Measurements from ENCODE around the gene SLC39A6.
"Not testable (repeated sequence)": the region's sequence is repeated elsewhere in the genome, so short reads cannot be mapped to it uniquely, and the experiment has no call there.

SLC39A6 gene

DNA sequence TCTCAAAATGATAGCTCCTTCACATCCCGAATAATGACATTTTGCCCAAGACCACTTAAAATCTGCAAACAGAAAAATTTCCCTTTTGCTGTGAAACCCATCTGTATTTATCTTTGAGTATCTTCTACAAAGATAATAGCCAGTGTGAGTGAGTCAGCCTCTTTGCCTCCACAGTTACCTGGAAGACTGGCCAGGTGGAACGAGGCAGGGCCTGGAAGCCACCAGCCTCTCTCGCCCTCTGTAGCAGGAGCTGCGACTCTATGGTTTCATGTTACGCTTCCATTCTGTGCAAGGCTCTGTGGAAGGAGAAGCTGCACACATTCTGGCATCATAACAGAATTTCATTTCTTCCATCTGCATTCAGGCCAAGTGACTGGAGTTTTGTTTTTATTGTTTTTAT is 10.1 kb upstream of the SLC39A6 start:
- DNase-seq (ENCODE audit: low read depth): no peak

GRCh38 chr18:36135264-36135663 is 6.1 kb upstream of the SLC39A6 start:
- no peak for DNase-seq (ENCODE audit: low read depth)

DNA sequence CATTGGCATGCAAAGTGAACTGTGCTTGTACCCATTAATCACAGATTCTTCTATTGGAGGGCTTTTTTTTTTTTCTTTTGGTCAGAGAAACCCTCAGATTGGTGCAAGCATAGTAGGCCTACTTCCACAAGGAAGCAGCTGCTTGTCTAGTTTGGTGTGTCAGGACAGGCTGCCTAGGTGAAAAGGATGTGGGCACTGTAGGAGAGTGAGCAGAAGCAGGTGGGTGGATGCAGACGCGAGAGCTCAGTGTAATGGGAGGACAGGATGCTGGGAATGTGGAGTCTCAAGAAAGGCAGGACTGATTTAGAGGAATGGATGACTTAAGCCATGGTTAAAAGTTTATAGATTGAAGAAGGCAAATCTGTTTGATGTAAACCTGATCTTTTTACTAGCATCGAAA is 3.6 kb upstream of the SLC39A6 start:
- no peak for DNase-seq (ENCODE audit: low read depth)

- no peak for DNase-seq (ENCODE audit: low read depth)
These were observed 2.7 kb upstream of the SLC39A6 start for GRCh38 chr18:36131692-36132483.

GRCh38 chr18:36130883-36131653 is 1.9 kb upstream of the SLC39A6 start:
- DNase-seq (ENCODE audit: low read depth): no peak

DNA sequence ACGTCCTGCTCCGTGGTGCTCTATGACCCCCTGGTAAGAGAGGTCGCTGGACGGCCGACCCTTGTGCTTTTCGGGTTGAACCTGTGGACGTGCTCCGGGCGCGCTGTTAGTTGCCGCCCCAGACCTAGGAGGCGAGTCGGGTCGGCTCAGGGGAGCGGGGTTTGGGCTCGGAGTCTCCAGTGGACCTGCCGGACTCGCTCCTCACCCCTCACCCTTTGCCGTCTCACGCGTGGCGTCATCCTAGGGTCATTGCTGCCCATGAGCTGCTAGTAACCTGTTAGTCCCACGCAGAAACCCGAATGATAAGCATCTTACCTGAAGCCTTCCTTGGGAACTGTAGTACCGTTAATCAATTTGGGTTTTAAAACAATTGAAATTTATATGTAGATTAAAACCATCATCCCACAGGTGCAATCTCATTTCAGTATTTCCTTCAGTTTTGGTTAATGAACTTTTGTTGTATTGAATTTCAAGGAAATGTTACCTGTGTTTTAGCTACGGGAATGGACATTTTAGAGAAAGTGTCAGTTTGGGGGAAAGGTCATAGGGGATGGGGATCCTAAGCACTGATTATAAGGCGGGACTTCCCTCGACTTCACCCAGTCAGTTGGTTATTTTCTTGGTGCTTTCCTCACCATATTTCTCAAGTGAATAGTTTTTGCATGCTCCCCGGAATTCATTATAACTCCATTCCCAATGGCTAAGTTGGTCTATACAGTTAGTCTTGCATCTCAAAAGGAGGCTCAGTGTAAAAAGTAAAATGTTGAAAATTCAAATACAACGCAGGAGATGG is 1.1 kb upstream of the SLC39A6 start:
- DNase-seq (ENCODE audit: low read depth): peak; percentile 2

GRCh38 chr18:36128907-36129299 is 237 bp downstream of the SLC39A6 start:
- no peak for DNase-seq (ENCODE audit: low read depth)

DNA sequence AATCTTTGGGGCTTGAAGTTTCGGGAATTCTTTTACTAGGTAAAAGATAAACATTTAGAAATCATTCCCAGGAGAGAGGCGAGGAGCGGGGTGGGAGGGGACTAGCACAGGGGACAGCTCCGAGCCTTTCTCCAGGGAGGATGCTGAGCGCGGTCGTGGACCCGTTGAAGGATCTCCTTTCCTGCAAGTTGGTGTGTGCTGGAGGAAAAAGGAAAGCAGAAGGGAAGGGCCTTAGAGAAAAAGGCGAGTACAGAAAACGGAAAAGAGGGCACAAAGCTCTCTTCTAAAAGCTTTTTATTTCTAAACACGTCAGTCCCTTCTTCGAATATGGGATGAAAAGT is 640 bp downstream of the SLC39A6 start:
- DNase-seq (ENCODE audit: low read depth): peak; percentile 4

DNA sequence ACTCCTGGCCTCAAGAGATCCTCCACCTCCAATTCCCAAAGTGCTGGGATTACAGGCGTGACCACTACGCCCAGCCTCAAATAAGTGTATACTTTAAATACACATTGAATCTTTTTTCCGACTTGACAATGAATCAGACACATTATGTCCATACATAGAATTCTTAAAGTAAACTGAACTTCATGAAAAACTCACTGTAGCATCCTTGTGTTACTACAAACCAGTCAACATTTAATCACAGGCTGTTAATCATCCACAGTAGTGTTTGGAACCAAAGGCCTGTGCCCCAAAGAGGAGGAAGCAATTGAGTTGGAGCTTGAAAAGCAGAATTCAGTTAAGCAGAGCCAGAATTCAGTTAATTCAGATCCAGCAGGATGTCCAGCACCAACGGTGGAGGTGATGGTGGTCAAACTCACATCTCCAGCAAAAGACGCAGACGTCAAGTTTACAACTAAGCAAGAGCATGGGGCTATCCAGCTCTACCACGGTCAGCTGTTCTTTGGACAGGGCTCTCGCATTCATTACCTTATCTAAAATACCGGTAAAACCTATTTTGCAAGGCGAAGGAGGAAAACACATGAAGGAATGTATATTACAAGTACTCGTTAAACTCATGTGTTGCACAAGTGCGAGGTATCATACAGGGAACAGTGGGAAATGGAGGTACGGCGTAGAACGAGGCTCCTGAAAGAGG is 1.2 kb downstream of the SLC39A6 start:
- DNase-seq (ENCODE audit: low read depth): peak; percentile 0

GRCh38 chr18:36126668-36127067 is 2.5 kb downstream of the SLC39A6 start:
- DNase-seq (ENCODE audit: low read depth): no peak

DNA sequence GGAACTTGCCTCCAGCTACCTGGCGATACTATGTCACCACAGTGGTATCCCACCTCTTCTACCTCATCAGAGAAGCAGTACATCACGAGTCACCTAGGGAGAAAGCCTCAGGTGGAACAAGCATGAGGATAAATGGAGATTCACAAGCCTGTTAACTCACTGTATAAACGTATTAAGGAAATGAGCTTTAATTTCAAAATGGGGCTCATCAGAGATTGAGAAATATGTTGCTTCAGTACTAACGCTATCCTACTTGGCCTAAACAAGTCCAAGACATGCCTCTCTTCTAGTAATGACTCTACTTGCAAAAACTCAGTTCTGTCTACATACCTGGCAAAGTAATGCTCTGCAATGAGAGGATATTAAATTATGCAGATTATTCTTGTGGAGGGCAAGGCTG is 4.3 kb downstream of the SLC39A6 start:
- DNase-seq (ENCODE audit: low read depth): no peak

DNA sequence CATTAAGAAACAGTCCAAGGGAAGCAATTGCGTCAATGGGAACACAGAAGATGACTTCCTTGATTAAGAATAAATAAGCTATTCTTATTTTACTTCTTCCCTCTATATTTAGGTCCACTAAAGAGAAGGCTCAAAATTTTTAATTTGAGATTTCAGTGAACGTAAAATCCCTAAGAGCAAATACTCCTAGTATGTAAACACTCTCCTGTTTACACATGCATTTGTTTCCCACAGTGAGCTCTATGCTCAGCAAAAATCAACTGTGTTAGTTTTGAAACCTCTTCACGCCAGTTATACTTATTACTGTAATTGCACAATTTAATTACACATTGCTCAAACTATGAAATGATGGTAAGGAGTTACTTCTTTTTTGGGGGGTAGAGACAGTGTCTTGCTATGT is 8.8 kb downstream of the SLC39A6 start:
- DNase-seq (ENCODE audit: low read depth): no peak

DNA sequence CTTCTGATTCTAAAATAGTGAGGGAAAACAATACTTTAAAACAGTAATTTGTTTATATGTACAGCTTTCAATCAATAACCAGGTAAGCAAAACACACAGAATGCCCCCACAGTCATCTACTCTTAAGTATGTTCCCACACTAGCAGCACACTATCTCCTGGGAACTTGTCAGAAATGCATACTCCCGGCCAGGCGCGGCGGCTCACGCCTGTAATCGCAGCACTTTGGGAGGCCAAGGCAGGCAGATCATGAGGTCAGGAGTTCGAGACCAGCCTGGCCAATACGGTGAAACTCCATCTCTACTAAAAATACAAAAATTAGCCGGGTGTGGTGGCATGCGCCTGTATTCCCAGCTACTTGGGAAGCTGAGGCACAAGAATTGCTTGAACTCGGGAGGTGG is 12.4 kb downstream of the SLC39A6 start:
- not testable (repeated sequence) for DNase-seq (ENCODE audit: low read depth)

GRCh38 chr18:36114738-36115137 is 14.4 kb downstream of the SLC39A6 start:
- no peak for DNase-seq (ENCODE audit: low read depth)

DNA sequence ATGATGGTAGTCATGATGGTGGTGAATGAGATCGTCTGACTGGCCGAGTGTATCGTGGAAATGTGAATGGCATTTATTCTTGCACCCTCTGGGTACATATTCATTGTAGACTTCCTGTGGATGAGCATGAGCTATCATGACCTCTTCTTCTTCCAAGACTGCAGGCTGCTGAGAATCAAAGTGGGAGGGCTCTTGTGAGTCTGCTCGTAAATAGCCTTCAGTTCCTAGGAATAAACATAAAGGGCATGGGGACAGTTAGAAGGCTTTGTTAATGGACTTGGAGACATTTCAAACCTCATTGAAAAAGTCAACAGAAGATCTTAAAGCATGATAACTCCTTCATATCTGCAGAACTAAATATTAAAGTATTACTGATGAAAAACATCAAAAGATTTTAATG is 14.9 kb downstream of the SLC39A6 start:
- no peak for DNase-seq (ENCODE audit: low read depth)

DNA sequence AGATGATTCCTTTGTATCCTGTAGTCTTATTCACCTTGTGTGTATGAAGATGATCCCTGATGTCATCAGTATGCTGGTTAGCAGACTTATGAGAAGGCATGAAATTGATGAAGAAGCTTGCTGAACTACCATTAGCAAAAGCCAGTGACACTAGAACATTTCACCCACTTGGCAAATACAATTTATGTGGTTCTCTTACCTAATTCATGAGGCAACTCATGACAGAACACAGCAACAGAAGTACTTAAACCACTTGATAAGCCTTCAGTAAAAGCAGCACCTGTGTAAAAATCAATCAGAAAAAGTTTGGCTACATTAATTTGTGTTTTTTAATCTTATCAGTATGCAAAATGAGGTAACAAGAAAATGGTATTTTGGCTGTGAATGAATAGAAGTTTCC is 16.8 kb downstream of the SLC39A6 start:
- DNase-seq (ENCODE audit: low read depth): no peak

DNA sequence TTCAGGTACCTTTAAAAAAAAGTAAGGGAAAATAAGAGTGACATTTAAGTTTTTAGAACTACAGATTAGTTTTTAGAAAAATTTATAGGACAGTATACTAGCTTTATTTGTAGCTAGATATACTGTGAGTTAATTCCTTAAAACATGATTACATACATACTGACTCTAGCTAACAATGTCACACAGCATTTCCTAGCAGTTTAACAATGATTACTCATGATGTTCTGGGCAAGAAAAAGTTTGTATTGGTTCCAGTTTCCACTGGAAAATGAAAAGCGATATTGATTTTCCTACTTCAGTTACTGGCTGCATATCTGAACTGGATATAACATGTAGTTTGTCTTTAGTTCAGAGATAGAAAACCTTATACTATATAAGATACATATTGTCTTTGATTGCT is 19.4 kb downstream of the SLC39A6 start:
- DNase-seq (ENCODE audit: low read depth): no peak

DNA sequence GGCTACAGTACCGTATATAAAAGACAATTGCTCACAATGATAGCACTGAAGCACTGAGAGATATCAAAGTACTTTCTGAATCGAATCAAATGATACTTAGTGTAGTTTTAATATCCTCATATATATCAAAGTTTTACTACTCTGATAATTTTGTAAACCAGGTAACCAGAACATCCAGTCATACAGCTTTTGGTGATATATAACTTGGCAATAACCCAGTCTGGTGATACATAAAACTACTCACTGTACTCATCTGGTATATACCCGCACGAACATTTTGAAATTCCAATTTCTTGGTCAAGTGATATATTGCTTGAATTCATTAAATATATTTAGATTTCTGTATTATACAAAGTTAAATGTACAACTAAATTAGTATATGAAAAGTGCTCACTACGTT is 20.5 kb downstream of the SLC39A6 start:
- DNase-seq (ENCODE audit: low read depth): no peak

- no peak for DNase-seq (ENCODE audit: low read depth)
These were observed 20.9 kb downstream of the SLC39A6 start for GRCh38 chr18:36108196-36108595.

- no peak for DNase-seq (ENCODE audit: low read depth)
These were observed 21.7 kb downstream of the SLC39A6 start for GRCh38 chr18:36107477-36107876.

DNA sequence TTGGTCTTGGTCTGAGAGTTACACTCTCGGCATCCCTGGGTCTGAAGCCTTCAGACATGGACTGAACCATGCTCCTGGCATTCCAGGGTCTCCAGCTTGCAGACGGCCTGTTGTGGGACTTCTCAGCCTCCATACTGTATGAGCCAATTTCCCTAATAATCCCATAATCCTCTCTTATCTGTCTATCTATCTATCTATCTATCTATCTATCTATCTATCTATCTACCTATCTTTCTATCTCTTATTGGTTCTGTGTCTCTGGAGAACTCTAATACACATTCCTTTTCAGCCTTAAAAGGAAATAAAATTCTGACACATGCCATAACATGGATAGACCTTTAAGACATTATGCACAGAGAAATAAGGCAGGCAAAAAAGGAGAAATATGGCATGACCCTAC is 24.4 kb downstream of the SLC39A6 start:
- no peak for DNase-seq (ENCODE audit: low read depth)

DNA sequence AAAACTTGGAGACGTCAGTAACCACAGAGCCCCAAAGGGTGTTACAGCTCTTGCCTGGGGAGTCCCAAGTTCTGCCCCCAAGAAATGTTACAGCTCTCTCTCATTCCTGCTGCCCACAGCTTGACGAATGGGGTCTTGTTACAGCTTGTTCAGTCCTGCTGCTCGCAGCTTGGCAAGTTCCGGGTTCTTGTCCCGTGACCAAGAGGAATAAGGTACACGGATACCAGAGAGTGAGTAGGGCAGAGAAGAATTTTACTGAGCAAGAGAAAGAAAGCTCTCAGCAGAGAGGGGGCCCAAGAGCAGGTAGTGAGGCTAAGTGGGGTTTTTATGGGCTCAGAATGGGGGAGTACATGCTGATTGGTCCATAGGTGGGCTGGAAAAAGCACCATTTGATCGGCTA is 27.2 kb downstream of the SLC39A6 start:
- DNase-seq (ENCODE audit: low read depth): no peak

Data from HS-5 (cell line).